HG03108 (cell line): ENCODE results near the gene RSPH10B2.
"Not testable (repeated sequence)": the region's sequence is repeated elsewhere in the genome, so short reads cannot be mapped to it uniquely, and the experiment has no call there.

Experiments
- ATAC-seq: cut with Tn5 transposase; IDR thresholded peaks from one replicate; pipeline ENCODE4 v1.9.1; 2021; ENCODE audit warnings: moderate library complexity; ENCODE audit not compliant: unreplicated experiment

RSPH10B2 gene

GRCh38 chr7:6753964-6754363 lies at the start of gene RSPH10B2:
Gene RSPH10B2 (plus strand): TSS chr7:6754103. CDS start chr7:6757678, 3,575 bp downstream.
- not testable (repeated sequence) for ATAC-seq

GRCh38 chr7:6705959-6706665 lies 47.8 kb upstream of the RSPH10B2 start:
- ATAC-seq: peak; percentile 16

DNA sequence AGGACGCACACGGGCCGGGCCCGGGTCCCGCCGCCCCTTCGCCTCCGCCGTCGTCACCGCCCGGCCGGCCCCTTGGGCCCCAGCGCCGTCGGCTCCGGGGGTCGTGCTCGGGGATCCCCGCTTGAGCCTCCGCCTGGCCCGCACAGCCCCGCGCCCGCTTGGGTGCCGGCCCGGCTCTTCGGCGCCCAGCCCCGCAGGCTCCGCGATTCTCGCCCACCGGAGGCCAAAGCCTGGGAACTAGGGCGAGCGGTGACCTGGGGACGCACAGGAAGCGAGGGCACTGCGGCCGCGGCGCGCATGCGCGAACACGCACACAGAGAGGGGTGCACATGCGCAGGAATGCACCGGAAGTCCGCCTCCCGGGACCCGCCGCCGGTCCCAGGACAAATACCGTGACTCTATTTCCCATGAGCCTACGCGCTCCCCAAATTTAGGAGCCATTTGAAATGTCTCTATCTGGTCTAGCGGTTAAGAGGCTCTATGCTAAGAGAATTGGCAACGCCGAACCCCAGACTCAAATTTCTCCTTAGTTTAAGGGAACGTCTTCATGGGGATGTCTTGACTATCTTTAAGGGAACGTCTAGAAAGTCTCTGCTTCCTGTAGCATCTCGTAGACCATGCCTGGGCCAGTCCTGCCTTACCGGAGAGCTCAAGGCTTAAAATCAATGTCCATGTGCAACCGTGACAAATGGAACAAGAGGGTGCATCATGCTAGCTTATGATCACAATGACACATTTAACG lies 47.1 kb upstream of the RSPH10B2 start, which contains the start of gene ZNF12:
TSS of gene ZNF12 (minus strand) at position 282 of the 742 bp plus-strand sequence. CDS start 1,774 bp downstream, outside the sequence.
- ATAC-seq: peak; percentile 94

DNA sequence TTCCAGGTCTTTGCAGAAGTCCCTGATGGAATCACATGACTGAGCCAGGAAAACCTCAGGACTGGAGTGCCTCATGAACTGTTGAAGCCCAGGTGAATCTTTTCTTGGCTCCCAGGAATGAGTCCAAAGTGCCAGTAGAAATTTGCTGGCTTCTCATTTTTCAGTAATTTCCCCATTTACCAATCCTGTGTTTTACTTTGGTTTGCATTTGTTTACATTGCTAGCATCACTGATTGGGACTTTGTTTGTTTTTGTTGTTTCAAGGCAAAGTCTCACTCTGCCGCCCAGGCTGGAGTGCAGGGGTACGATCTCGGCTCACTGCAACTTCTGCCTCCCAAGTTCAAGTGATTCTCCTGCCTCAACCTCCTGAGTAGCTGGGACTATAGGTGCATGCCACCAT lies 45.6 kb upstream of the RSPH10B2 start:
- ATAC-seq: no peak

DNA sequence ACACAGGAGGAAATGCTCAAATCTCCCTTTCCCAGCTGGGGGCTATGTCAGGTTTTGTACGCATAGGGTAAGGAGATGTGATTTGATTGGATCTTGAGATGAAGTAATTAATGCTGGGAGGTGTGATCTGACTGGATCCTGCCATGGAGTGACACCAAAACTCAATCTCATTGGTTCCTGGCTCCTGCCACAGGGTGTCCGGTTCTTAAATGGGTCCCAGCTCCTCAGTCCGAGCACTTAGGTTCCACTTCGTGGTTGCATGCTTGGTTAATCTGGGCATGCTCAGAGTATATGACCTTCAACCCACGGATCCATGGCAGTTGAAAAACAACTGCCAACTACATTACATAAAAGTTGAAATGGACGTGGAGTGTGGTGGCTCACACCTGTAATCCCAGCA lies 44.1 kb upstream of the RSPH10B2 start:
- no peak for ATAC-seq

DNA sequence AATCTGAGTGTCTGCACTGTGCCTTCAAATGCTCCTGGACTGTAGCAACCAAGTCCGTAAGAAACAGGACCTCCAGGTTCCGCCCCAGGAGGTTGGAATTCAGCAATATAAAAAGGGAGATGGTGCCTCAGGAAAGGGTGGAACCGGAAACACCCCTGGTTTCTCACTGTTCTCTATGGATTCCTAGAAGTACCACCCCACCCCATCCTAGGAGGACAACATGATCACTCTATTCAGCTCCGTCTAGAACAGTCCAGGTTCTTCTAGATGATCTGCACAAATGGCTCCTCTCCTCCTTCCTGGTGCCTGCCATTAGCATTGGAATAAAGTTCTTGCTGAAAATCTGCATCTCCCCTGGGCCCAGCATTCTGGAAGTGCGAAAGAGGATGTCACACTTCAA lies 39.5 kb upstream of the RSPH10B2 start:
- ATAC-seq: no peak

DNA sequence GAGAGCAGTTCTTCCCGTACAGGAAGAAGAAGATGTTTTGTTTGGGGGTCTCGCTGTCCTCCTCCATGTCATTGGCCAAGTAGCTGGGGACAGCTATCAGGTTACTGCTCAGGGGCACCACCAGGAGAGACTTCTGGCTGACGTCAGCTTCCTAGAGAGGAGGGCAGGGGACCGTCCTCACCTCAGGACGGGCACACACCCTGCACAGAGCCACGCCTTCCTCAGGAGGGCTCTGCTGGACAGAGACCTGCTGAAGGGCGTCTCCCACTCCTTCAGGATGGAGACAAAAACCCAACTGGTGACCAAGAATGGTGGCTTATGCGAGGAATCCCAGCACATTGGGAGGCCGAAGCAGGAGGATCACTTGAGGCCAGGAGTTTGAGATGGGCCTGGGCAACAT lies 38.0 kb upstream of the RSPH10B2 start:
- ATAC-seq: not testable (repeated sequence)

- no peak for ATAC-seq
Observed at GRCh38 chr7:6718124-6718523, 35.8 kb upstream of the RSPH10B2 start.

- ATAC-seq: not testable (repeated sequence)
Observed at GRCh38 chr7:6724351-6724750, 29.6 kb upstream of the RSPH10B2 start.

DNA sequence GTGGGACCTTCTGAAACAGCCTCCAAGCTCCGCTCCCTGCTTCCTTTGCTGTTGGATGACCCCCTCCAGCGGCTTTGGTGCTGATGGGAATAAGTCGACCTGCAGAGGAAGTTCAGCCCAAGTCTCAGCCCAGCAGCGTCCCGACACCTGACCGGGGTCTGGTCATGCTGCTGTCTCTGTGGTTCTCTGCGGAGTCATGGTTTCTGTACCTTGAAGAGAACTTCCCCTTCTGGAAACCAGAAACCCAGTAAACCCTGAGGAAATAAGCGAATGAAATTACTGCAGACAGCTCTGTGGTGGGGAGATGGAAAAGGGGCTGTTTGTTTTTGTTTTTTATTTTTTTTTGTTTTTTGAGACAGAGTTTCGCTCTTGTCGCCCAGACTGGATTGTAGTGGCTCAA lies 28.9 kb upstream of the RSPH10B2 start:
- ATAC-seq: peak; percentile 69

- ATAC-seq: not testable (repeated sequence)
Observed at GRCh38 chr7:6726341-6726740, 27.6 kb upstream of the RSPH10B2 start.

GRCh38 chr7:6727663-6728062 lies 26.2 kb upstream of the RSPH10B2 start:
- ATAC-seq: no peak

- ATAC-seq: not testable (repeated sequence)
Observed at GRCh38 chr7:6728893-6729491, 24.9 kb upstream of the RSPH10B2 start.

DNA sequence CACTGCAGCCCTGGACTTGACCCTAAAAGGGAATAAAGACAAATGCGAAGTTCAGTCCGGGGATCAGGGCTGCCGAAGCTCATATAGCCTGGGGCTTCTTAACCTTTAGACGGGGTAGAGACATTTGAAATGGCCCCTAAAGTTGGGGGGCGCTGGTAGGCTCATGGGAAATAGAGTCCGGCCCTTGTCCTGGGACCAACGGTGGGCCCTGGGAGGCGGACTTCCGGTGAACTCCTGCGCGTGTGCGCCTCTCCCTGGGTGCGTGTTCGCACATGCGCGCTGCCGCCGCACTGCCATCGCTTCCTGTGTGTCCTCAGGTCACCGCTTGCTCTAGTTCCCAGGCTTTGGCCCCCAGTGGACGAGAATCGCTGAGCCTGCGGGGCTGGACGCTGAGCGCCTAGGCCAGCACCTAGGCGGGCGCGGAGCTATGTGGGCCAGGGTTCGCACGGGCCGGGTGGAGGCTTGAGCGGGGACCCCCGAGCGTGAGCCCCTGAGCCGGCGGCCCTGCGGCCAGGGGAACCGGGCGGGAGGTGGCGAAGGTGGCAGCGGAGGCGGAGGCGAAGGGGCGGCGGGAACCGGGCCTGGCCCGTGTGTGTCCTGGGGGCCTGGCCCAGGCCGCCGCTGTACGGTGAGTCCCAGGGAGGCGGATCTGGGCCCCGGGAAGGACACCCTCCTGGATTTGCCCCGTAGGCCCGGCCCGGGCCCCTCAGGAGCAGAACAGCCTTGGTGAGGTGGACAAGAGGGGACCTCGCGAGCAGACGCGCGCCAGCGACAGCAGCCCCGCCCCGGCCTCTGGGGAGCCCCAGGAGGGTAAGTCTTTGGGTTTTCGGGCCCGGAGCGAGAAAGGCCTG lies 24.2 kb upstream of the RSPH10B2 start:
- ATAC-seq: peak; percentile 86

GRCh38 chr7:6730343-6730633 lies 23.6 kb upstream of the RSPH10B2 start:
- ATAC-seq: no peak

DNA sequence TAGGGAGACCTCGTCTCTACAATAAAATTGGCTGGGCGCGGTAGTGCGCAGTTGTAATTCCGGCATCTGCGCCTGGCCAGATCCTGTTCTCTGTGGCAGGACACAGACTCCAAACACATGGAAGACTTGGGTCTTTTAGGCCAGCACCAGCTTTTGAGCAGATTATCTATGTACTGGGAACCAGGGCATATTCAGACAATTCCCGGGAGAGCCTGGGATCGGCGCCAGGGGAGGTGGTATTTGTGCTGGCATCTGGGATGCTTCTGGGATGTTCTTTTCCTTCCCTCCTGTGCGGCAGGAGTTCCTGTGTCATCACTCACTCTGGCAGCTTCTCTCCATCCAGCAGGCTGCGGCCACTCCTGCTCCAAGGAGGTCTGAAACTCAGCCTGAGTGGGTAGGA lies 15.5 kb upstream of the RSPH10B2 start:
- not testable (repeated sequence) for ATAC-seq

- ATAC-seq: not testable (repeated sequence)
Observed at GRCh38 chr7:6744410-6745100, 9.3 kb upstream of the RSPH10B2 start.

- not testable (repeated sequence) for ATAC-seq
Observed at GRCh38 chr7:6749335-6749734, 4.6 kb upstream of the RSPH10B2 start.

- not testable (repeated sequence) for ATAC-seq
Observed at GRCh38 chr7:6750173-6750572, 3.7 kb upstream of the RSPH10B2 start.

DNA sequence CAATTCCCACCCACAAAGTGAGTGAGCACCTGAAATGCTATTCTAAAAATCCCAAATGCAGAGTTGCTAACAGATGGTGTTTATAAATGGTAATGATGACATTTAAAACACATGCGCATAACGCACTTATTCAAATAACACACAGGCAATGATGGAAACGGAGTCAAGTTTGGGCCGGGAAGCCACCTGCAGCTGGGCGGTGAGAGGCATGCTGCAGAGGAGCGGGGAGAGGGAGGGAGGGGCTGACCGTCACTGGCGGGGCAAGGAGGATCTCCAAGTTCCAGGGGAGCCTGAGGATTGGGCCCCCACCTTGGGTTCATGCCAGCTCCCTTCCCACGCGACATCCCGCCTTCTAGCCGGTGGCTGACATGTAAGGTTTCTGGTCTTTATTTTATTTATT lies 7.3 kb downstream of the RSPH10B2 start:
- not testable (repeated sequence) for ATAC-seq
